Keratinocyte (primary cell): Measurements from ENCODE around the gene BBS7. TPM values are rescaled to one million over a fixed set of nuclear protein-coding genes. Genes with fewer than 3 reads are reported as not detected.

Experiments used
- DNase-seq: peaks from one replicate; pipeline ENCODE4 v3.0.0-alpha.2; 2011; ENCODE audit warnings: low read depth, missing footprints, low spot score
- FAIRE-seq: peaks from 2 replicates; lab custom pipeline; 2011; peaks lifted over from hg19 to GRCh38; lab: Jason Lieb, UNC
- H2AFZ ChIP-seq: 2 replicates; pipeline ENCODE4 v1.6.0; 2012; ENCODE audit warnings: low read length, control low read depth, inconsistent platforms; ENCODE audit not compliant: control insufficient read depth
- H3K27ac ChIP-seq: 2 replicates; pipeline ENCODE4 v1.5.1; 2011; ENCODE audit warnings: low read length; ENCODE audit not compliant: control insufficient read depth, insufficient read depth
- H3K27me3 ChIP-seq: 3 replicates; pipeline ENCODE4 v1.6.0; 2011; ENCODE audit warnings: low read length; ENCODE audit not compliant: control insufficient read depth, insufficient read depth; ENCODE audit errors: extremely low read depth
- H3K36me3 ChIP-seq, 2 experiments: 2 replicates in 1 of 2; 3 replicates in 1 of 2; pipeline ENCODE4 v1.5.1; 2011; ENCODE audit warnings: low read length in 2 of 2, mild to moderate bottlenecking in 1 of 2; ENCODE audit not compliant: control insufficient read depth in 2 of 2, insufficient read depth in 2 of 2; ENCODE audit errors: extremely low read depth in 1 of 2
- H3K4me1 ChIP-seq: 3 replicates; pipeline ENCODE4 v1.5.1; 2011; ENCODE audit warnings: low read length; ENCODE audit not compliant: control insufficient read depth, insufficient read depth; ENCODE audit errors: extremely low read depth
- H3K4me2 ChIP-seq: 3 replicates; pipeline ENCODE4 v1.6.0; 2011; ENCODE audit warnings: low read depth, low read length; ENCODE audit not compliant: control insufficient read depth, insufficient read depth; ENCODE audit errors: extremely low read depth
- H3K4me3 ChIP-seq, 3 experiments: fragments of 200-600 bp in 1 of 3; sonication (generic) in 1 of 3; 2 replicates in 2 of 3; 3 replicates in 1 of 3; pipeline ENCODE4 v1.5.1; 2011 to 2016; ENCODE audit warnings: low read length in 3 of 3, mild to moderate bottlenecking in 3 of 3, control low read depth in 2 of 3, inconsistent platforms in 1 of 3, low read depth in 1 of 3, mixed read lengths in 1 of 3, mixed run types in 1 of 3, moderate library complexity in 1 of 3; ENCODE audit not compliant: control insufficient read depth in 2 of 3, insufficient read depth in 2 of 3; ENCODE audit errors: extremely low read depth in 1 of 3
- H3K79me2 ChIP-seq: 2 replicates; pipeline ENCODE4 v1.6.0; 2012; ENCODE audit warnings: low read length; ENCODE audit not compliant: control insufficient read depth, insufficient read depth
- H3K9ac ChIP-seq: 3 replicates; pipeline ENCODE4 v1.6.0; 2011; ENCODE audit warnings: low read length; ENCODE audit not compliant: control insufficient read depth, insufficient read depth; ENCODE audit errors: extremely low read depth
- H3K9me1 ChIP-seq: 3 replicates; pipeline ENCODE4 v1.6.0; 2011; ENCODE audit warnings: low read length; ENCODE audit not compliant: control insufficient read depth, insufficient read depth; ENCODE audit errors: extremely low read depth
- H3K9me3 ChIP-seq: 2 replicates; pipeline ENCODE4 v1.5.1; 2012; ENCODE audit warnings: low read depth, low read length; ENCODE audit not compliant: control insufficient read depth
- H4K20me1 ChIP-seq: 3 replicates; pipeline ENCODE4 v1.6.0; 2011; ENCODE audit warnings: low read length; ENCODE audit not compliant: control insufficient read depth, insufficient read depth; ENCODE audit errors: extremely low read depth
- EZH2 ChIP-seq: IDR thresholded peaks from one replicate; pipeline ENCODE4 v1.6.1; 2012; ENCODE audit warnings: inconsistent platforms, mild to moderate bottlenecking, low read length, moderate library complexity
- dilution Hi-C: fragments of 300-500 bp; cut with MboI; formaldehyde crosslinking; loops from one replicate; pipeline ENCODE4 v1.7.0; 2020; ENCODE audit warnings: low sequenced_read_pairs; ENCODE audit not compliant: extremely low pct_ligation_motif_present
- polyA plus RNA-seq, 5 experiments: library from polyadenylated mRNA; depleted of rRNA in 3 of 5; stranded (reverse) in 3 of 5; stranded (forward) in 1 of 5; unstranded in 1 of 5; fragments of >200 nt; gene quantifications; 1 replicate in 1 of 5; 2 replicates in 3 of 5; 3 replicates in 1 of 5; pipeline versions ENCODE4 v1.2.1 to v1.2.3, GENCODE V29; 2011 to 2012; ENCODE audit warnings: missing spikeins in 2 of 5, low read depth in 1 of 5, low replicate concordance in 1 of 5
- TF ChIP-seq, protein P1 (sequence below), 3 experiments: IDR thresholded peaks in 1 of 3; conservative IDR thresholded peaks in 1 of 3; optimal IDR thresholded peaks in 1 of 3; 2 replicates in 2 of 3; 3 replicates in 1 of 3; pipeline versions ENCODE3 to v1.5.1; 2011; ENCODE audit warnings: low read length in 3 of 3, mild to moderate bottlenecking in 3 of 3, moderate library complexity in 2 of 3, control low read depth in 1 of 3, inconsistent platforms in 1 of 3; ENCODE audit not compliant: insufficient read depth in 2 of 3; ENCODE audit errors: extremely low read depth in 1 of 3

BBS7 gene
- polyA plus RNA-seq, 1 donor (not counting 4 experiments of a cell fraction or from before 2014, with no cell fraction given), result 34.8 TPM

DNA sequence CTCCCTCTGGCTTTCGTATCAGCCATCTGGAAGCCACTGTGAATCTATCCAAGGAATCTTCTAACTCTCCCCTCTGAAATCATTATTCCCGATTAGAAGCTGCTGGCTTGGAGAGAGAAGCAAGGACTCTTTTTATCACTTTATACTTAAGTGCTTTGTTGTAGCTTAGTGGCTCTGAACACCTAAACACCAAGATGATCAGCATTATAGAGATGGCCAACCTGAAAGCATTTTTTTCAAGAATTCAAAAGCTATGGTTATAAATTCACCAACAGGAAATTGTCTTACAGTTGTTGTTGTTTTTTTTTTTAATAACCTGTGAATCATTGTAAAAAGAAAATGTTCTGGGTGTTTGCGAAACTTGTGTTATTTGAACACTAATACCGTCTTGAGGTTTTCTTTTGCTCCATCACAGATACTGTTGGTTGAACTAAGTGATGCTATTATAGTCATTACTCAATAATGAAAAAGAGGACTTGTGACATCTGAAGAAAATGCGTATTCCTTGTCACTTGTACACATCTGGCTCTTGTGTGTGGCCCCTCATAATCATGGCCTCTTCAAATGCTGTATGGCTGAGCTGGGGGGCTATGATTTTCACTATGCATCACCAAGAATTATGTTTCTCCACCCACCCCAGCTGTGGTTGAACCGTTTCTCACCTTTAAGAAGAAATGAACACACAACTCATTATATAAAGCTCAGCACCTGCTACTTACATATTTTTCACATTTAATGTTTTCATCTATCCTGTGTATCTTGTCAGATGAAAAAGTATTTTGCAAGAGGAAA lies 93.5 kb downstream of the BBS7 start:
- DNase-seq (no peak), FAIRE-seq (no peak)
- no peaks in the 10 kb centered on the region for H3K27me3 ChIP-seq
- no peak overlapping the region for H3K4me2 ChIP-seq
- dilution Hi-C loops, result no loop called here
- H3K9me1 ChIP-seq, result no peaks in the 10 kb centered on the region
- H3K4me1 ChIP-seq, result no peaks in the 10 kb centered on the region
- no peak overlapping the region for H2AFZ ChIP-seq
- no peak overlapping the region for H3K9ac ChIP-seq
- H3K79me2 ChIP-seq, result no peaks in the 10 kb centered on the region
- no peak for TF ChIP-seq EZH2
- TF ChIP-seq, protein P1, sequence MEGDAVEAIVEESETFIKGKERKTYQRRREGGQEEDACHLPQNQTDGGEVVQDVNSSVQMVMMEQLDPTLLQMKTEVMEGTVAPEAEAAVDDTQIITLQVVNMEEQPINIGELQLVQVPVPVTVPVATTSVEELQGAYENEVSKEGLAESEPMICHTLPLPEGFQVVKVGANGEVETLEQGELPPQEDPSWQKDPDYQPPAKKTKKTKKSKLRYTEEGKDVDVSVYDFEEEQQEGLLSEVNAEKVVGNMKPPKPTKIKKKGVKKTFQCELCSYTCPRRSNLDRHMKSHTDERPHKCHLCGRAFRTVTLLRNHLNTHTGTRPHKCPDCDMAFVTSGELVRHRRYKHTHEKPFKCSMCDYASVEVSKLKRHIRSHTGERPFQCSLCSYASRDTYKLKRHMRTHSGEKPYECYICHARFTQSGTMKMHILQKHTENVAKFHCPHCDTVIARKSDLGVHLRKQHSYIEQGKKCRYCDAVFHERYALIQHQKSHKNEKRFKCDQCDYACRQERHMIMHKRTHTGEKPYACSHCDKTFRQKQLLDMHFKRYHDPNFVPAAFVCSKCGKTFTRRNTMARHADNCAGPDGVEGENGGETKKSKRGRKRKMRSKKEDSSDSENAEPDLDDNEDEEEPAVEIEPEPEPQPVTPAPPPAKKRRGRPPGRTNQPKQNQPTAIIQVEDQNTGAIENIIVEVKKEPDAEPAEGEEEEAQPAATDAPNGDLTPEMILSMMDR (optimal IDR thresholded peaks at IDR 0.05 in 1 of 3, IDR thresholded peaks at IDR 0.05 in 1 of 3, conservative IDR thresholded peaks at IDR 0.05 in 1 of 3; ENCODE audit: extremely low read depth in 1 of 3, insufficient read depth in 2 of 3, low read length in 3 of 3), result no peak
- no peak overlapping the region for H3K27ac ChIP-seq
- no peaks in the 10 kb centered on the region for H3K36me3 ChIP-seq
- H3K9me3 ChIP-seq, result no peaks in the 10 kb centered on the region
- H4K20me1 ChIP-seq, result no peaks in the 10 kb centered on the region
- H3K4me3 ChIP-seq, result no peak overlapping the region

Other genes with a start within 250 kb of the BBS7 start
- gene ANXA5, start 173.5 kb downstream of the BBS7 start, polyA plus RNA-seq, result 318 to 527 TPM (median 512 TPM) in 3 replicates
- 0.03 TPM in 1 of 3 replicates, not detected in the others for gene SMIM43, start 105.3 kb downstream of the BBS7 start, polyA plus RNA-seq
- 18.0 to 35.4 TPM (median 23.6 TPM) in 3 replicates for gene EXOSC9, start 69.2 kb downstream of the BBS7 start, polyA plus RNA-seq
- gene CCNA2, start 46.6 kb downstream of the BBS7 start, polyA plus RNA-seq, result 4.7 to 27.4 TPM (median 17.7 TPM) in 3 replicates
- 0.02 TPM in 1 of 3 replicates, not detected in the others for gene TRPC3, start 81.6 kb upstream of the BBS7 start, polyA plus RNA-seq